GM13977 (cell line): ENCODE measurements around the gene TAS2R50.
"Not testable (repeated sequence)": the region's sequence is repeated elsewhere in the genome, so short reads cannot be mapped to it uniquely, and the experiment has no call there.

Experiments used
- DNase-seq: peaks from one replicate; pipeline ENCODE4 v3.0.0; 2012; ENCODE audit warnings: low spot score
- in situ Hi-C: fragments of 300-500 bp; cut with MboI; formaldehyde crosslinking; loops from one replicate; pipeline ENCODE4 v1.12.0; 2022; ENCODE audit warnings: low sequenced_read_pairs, low pct_unique_long_range_greater_than_20kb, mixed read lengths, inconsistent platforms; ENCODE audit not compliant: unreplicated experiment
- TF ChIP-seq, protein P1 (sequence below): IDR thresholded peaks from 2 replicates; pipeline ENCODE4 v1.5.1; 2012; ENCODE audit warnings: mild to moderate bottlenecking, control low read depth; ENCODE audit not compliant: insufficient read depth; ENCODE audit errors: extremely low read depth, missing control alignments

The TAS2R50 gene, protein sequence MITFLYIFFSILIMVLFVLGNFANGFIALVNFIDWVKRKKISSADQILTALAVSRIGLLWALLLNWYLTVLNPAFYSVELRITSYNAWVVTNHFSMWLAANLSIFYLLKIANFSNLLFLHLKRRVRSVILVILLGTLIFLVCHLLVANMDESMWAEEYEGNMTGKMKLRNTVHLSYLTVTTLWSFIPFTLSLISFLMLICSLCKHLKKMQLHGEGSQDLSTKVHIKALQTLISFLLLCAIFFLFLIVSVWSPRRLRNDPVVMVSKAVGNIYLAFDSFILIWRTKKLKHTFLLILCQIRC

DNA sequence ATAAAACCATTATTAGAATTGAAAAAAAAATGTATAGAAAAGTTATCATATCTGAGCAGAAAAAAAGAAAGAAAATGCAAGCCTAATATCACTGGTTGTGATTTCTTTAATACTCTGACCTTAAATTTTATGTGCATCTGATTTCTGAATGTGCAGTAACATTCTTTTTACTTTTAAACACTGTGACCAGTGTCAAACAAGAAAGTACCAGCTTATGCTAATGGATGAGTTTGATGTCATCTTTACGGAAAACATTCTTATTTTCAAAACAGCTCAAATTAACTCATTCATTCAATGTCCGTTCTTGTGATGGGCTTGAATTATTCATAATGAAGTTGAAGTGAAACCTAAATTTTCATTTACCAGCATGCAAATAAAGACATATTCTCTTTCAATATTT lies at the start of gene TAS2R50:
Gene TAS2R50 (minus strand): TSS at position 101 of the 400 bp plus-strand sequence. CDS start 52 bp downstream, at position 49.
- TF ChIP-seq, protein P1, sequence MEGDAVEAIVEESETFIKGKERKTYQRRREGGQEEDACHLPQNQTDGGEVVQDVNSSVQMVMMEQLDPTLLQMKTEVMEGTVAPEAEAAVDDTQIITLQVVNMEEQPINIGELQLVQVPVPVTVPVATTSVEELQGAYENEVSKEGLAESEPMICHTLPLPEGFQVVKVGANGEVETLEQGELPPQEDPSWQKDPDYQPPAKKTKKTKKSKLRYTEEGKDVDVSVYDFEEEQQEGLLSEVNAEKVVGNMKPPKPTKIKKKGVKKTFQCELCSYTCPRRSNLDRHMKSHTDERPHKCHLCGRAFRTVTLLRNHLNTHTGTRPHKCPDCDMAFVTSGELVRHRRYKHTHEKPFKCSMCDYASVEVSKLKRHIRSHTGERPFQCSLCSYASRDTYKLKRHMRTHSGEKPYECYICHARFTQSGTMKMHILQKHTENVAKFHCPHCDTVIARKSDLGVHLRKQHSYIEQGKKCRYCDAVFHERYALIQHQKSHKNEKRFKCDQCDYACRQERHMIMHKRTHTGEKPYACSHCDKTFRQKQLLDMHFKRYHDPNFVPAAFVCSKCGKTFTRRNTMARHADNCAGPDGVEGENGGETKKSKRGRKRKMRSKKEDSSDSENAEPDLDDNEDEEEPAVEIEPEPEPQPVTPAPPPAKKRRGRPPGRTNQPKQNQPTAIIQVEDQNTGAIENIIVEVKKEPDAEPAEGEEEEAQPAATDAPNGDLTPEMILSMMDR: no peak
- DNase-seq: no peak
- in situ Hi-C loops: no loop called here

DNA sequence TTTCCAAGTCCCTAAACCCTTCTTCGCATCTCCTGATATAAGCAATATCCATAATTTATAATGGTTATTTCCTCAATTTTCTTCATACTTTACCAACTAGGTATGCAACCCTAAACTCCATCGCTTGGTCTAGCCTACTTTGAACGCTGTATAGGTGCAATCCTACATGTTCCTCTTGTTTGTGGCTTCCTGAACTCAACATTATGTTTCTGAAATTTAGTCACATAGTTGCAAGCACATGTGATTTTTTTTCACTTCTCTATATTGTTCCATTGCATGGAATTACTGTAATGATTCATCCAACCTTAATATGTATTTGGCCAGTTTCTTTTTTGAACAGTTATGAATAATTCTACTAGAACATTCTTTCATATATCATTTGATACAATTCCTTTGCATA lies 47.2 kb upstream of the TAS2R50 start:
- DNase-seq, in situ Hi-C loops: not testable (repeated sequence)

DNA sequence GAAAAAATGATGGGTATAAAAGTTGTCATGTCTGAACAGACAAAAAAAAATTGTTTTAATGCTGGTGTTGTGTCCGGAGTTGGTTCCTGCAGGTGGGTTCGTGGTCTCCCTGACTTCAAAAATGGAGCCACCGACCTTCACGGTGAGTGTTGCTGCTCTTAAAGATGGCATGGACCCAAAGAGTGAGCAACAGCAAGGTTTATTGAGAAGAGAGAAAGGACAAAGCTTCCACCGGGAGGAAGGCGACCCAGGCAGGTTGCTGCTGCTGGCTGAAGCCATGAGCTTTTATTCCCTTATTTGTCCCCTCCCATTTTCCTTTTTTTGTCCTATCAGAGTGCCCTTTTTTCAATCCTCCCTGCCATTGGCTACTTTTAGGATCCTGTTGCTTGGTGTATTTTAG lies 44.6 kb upstream of the TAS2R50 start, which contains the start of gene TAS2R31:
Gene TAS2R31 (minus strand): TSS at position 101 of the 400 bp plus-strand sequence. CDS start 72 bp downstream, at position 29.
- in situ Hi-C loops: no loop called here
- no peak for DNase-seq
- TF ChIP-seq, protein P1: no peak

DNA sequence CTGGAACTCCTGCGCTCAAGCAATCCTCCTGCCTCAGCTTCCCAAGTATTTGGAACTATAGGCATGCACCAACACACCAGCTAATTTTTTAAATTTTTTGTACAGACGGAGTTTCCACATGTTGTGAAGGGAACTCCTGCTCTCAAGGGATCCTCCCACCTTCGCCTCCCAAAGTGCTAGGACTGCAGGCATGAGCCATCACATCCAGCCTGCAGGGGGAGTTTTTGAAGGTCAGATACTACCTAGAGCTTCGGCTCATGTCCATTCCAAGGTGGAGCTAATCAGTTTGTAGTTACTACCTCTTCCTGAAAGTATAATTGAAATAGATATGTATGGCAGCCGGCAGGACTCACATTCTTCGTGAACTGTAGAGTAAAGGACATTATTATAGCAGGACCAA lies 39.4 kb upstream of the TAS2R50 start:
- TF ChIP-seq, protein P1: no peak
- DNase-seq: no peak
- in situ Hi-C loops: no loop called here

DNA sequence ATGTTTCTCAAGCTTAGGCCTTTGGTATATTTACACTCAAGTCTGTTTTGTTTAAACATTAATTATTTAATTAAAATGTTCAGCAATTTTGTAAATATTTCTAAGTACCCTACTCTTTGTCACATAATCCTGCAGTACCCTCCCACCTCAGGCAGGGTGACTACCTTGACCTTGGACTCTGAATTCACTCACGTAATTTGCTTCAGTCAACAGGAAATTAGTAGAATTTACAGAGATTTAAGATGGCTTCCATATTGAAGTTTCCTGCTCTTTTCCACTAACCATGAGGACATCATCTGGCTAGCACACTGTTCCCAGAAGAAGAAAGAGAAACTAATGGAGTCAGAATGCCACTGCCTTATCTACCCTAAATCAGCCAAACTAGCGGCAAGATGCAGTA lies 36.7 kb upstream of the TAS2R50 start:
- TF ChIP-seq, protein P1: no peak
- in situ Hi-C loops: no loop called here

DNA sequence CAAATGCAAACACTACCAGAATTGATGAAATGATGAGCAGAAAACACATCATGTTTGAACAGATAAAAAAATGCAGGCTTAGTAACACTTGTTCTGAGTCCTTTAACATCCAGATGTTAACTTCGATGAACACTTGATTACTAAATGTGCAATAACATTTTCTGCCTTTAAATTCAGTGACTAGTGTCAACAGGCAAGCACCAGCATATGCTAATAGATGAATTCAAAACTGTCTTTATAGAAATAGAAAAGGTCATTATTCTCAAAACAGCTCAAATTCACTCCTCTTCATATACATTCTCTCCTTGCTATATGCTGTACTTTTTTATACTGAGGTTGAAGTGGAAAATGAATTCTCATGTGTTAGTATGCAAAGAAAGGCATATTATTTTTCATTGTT lies 35.8 kb upstream of the TAS2R50 start, which contains the start of gene TAS2R19:
Gene TAS2R19 (minus strand): TSS at position 101 of the 400 bp plus-strand sequence. CDS start 49 bp downstream, at position 52.
- in situ Hi-C loops: no loop called here
- no peak for DNase-seq
- TF ChIP-seq, protein P1: no peak

More for the DNA sequence above, 36.7 kb upstream of the TAS2R50 start:
- no peak for DNase-seq

DNA sequence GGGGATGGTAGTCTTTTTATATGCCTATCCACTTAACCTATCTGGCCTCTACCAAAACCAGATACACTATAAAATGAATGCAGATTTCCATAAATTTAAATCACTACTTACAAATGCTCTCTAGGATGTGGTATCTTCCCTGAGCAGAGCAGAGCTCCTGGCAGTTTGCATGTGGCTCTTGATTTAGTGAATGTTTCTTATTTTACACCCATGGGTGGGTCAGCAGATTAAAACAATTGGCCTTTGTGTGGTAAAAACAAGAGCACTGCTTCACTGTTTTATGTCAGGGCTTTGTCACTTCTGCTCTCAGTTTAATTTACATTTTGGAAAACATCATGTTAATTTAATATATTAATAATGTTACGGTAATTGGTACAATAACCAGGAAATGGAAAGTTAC lies 30.2 kb upstream of the TAS2R50 start:
- no peak for DNase-seq
- in situ Hi-C loops: no loop called here
- TF ChIP-seq, protein P1: no peak
